ENCODE data around the gene KDM4C. TPM values are rescaled to one million over a fixed set of nuclear protein-coding genes. Genes with fewer than 3 reads are reported as not detected.

The KDM4C gene
- total and polyA plus RNA-seq, 2 of the 8 experiments (the other 6 are each of a cell fraction or from before 2014, with no cell fraction given) = 13.0 to 26.1 TPM

DNA sequence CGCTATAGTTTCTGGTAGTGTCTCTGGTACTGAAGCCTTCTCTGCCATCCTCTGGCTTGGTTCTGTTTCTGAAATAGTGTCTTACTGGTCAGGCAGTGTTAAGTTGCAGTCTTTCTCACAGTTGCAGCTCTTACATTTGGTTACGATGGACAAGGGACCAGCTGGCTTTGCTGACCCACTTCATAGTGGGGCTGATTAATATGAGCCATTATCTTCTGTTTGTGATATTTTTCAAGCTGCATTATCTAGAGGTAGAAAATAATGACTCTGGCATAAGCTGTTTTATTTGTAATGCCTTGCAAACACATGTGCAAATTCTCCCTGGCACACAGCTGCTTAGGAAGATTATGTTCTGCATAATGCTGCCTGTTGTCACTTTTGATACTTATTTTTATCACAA is 199.1 kb downstream of the KDM4C start (continued):
- TF ChIP-seq SP4 (IDR thresholded peaks at IDR 0.05; ENCODE audit: low read length) = no peak

Data from H1 (cell line).